ENCODE results near the gene DUS3L. TPM values are rescaled to one million over a fixed set of nuclear protein-coding genes. Genes with fewer than 3 reads are reported as not detected.
A peak's percentile ranks its signal among the peaks of the same experiment; 100 is the strongest.

The DUS3L gene
- total RNA-seq (2022) = 53.5 and 77.6 TPM in 2 replicates
- Bru-seq, nascent RNA = percentile 78 among the genes with signal in this experiment
- percentile 80 among the genes with signal in this experiment for BruChase-seq, experiment 1, labeled RNA remaining after a 6-hour chase
- percentile 74 among the genes with signal in this experiment for BruChase-seq, experiment 2, labeled RNA remaining after a 2-hour chase
- long read RNA-seq, transcript DUS3L-201 (13 exons, 2,113 nt) = major isoform, 139 of 191 reads
- long read RNA-seq, partial matches to known transcripts = 14 of 191 reads
- long read RNA-seq, other reads (novel, unspliced or antisense) = 36 of 191 reads

- Mint-ChIP-seq H3K4me1 (ENCODE audit: insufficient read depth, unreplicated experiment) (peaks cover 14% of the 10 kb centered on the region), H3K9me3 (ENCODE audit: unreplicated experiment) (no peaks in the 10 kb centered on the region), H3K36me3 (ENCODE audit: insufficient read depth, unreplicated experiment) (peaks cover 47% of the 10 kb centered on the region), H3K4me3 (ENCODE audit: unreplicated experiment) (peak within 1 kb of the TSS; percentile 98), H3K27ac (ENCODE audit: low read depth, unreplicated experiment) (peak within 1 kb of the TSS; percentile 100), H3K27me3 (ENCODE audit: insufficient read depth, unreplicated experiment) (no peaks in the 10 kb centered on the region)
- CTCF ChIA-PET = interaction anchor here (1.8 kb wide), 1 partner anchor 13 kb away, joined by 8 read pairs; no protein-coding TSS in a partner anchor
- BruUV-seq (replicated peaks) = TSS peak; percentile 92
- intact Hi-C loops (cut with micrococcal nuclease) = loop anchor here (1.0 to 10.0 kb wide), 2 partner anchors 18 to 96 kb away; partner anchors contain the start of gene RPL36
- TF ChIP-seq CTCF (IDR thresholded peaks at IDR 0.05; ENCODE audit: unreplicated experiment) = no peak
- peak; percentile 98 for DNase-seq (ENCODE audit: unreplicated experiment)
- POLR2A ChIA-PET = interaction anchor here (0.6 to 3.1 kb wide), 13 partner anchors 13 to 976 kb away, joined by 3 to 27 read pairs (median 4); partner anchors contain the start of genes CATSPERD, LONP1, NDUFA11 and RPL36
These were observed at the start of gene DUS3L for GRCh38 chr19:5790559-5791520. Gene DUS3L (minus strand): TSS chr19:5791163. CDS start chr19:5791141, 22 bp downstream.

- Mint-ChIP-seq H3K27ac (ENCODE audit: low read depth, unreplicated experiment) (no peak within 1 kb of the TSS), H3K4me1 (ENCODE audit: insufficient read depth, unreplicated experiment) (no peaks in the 10 kb centered on the region), H3K27me3 (ENCODE audit: insufficient read depth, unreplicated experiment) (no peaks in the 10 kb centered on the region), H3K4me3 (ENCODE audit: unreplicated experiment) (no peak within 1 kb of the TSS), H3K9me3 (ENCODE audit: unreplicated experiment) (no peaks in the 10 kb centered on the region), H3K36me3 (ENCODE audit: insufficient read depth, unreplicated experiment) (no peaks in the 10 kb centered on the region)
- DNase-seq (ENCODE audit: unreplicated experiment) = no peak
- BruUV-seq (replicated peaks) = no TSS peak
- CTCF ChIA-PET = interaction anchor here (0.6 kb wide), 2 partner anchors 14 to 118 kb away, joined by 3 read pairs; no protein-coding TSS in a partner anchor
- intact Hi-C loops (cut with micrococcal nuclease) = no loop called here
- no peak for TF ChIP-seq CTCF (IDR thresholded peaks at IDR 0.05; ENCODE audit: unreplicated experiment)
- POLR2A ChIA-PET = interaction anchor here (1.4 kb wide), 1 partner anchor 65 kb away, joined by 4 read pairs; the partner anchor contains the start of gene VMAC
These were observed 48.4 kb upstream of the DUS3L start, which contains the start of gene FUT6 for GRCh38 chr19:5839065-5840017. Gene FUT6 (minus strand): TSS chr19:5839702. CDS start chr19:5832567, 7,135 bp downstream.

DNA sequence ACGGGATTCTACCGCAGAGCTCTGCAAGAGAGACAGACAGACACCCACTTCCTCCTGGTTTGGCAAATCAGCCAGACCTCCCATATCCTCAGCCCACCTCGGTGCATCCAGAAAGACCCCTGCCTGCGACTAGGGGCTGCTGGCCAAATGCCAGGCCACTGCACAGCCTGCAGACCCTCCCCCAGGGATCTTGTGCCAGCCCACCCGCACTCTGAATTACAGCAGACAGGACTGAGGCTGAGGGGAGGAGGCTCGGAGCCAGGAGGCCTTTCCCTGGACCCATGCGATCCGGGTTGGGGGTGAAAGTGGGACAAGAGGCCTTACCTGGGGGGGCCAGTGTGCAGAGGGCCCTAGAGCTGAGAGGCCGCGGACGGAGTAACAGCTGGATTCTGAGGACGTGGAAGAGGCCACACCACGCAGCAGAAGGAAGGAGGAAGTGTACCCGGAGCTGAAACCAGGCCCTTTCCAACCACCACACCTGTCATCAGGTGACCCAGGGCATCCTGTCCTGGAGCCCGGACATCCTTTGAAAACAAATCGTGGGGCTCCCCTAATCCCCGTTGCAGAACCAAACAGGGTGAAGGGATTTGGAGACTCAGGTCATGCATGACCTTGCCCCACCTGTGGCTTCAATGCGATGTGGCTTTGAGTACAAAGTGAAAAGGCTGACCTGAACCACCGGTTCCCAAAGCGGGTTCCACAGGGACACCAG, 47.5 kb upstream of the DUS3L start:
- CTCF ChIA-PET = interaction anchor here (1.1 kb wide), 1 partner anchor 35 kb away, joined by 3 read pairs; no protein-coding TSS in a partner anchor
- TF ChIP-seq CTCF (IDR thresholded peaks at IDR 0.05; ENCODE audit: unreplicated experiment) = no peak
- no TSS peak for BruUV-seq (replicated peaks)

More for the DNA sequence above, 47.5 kb upstream of the DUS3L start:
- POLR2A ChIA-PET = no interaction called here
- no peak for DNase-seq (ENCODE audit: unreplicated experiment)
- Mint-ChIP-seq H3K36me3 (ENCODE audit: insufficient read depth, unreplicated experiment) (no peaks in the 10 kb centered on the region), H3K4me1 (ENCODE audit: insufficient read depth, unreplicated experiment) (no peaks in the 10 kb centered on the region), H3K9me3 (ENCODE audit: unreplicated experiment) (no peaks in the 10 kb centered on the region), H3K27me3 (ENCODE audit: insufficient read depth, unreplicated experiment) (no peaks in the 10 kb centered on the region), H3K4me3 (ENCODE audit: unreplicated experiment) (no peak overlapping the region), H3K27ac (ENCODE audit: low read depth, unreplicated experiment) (no peak overlapping the region)
- intact Hi-C loops (cut with micrococcal nuclease) = no loop called here
